ENCODE results near the gene RBL2. TPM values are rescaled to one million over a fixed set of nuclear protein-coding genes. Genes with fewer than 3 reads are reported as not detected.

RBL2 gene
- total and polyA plus RNA-seq, 2 of the 13 experiments (the other 11 are each of a cell fraction or from before 2014, with no cell fraction given), result 41.2 to 60.9 TPM

GRCh38 chr16:53503270-53503923 lies 69.1 kb downstream of the RBL2 start (continued):
- TF ChIP-seq SETDB1 (CRISPR knock-in tag; IDR thresholded peaks at IDR 0.05; ENCODE audit: borderline replicate concordance) (no peak), HDAC1 (CRISPR knock-in tag; IDR thresholded peaks at IDR 0.05) (peak; percentile 58; the same call in 1 of the 2 replicates), ZNF317 (CRISPR knock-in tag; IDR thresholded peaks at IDR 0.05) (0 out of 2 replicates have a peak, but pooled peaks have one; percentile 10), RBM39 (IDR thresholded peaks at IDR 0.05; ENCODE audit: low read depth, low read length, poor library complexity, severe bottlenecking) (peak; percentile 37), SNAPC4 (CRISPR knock-in tag; IDR thresholded peaks at IDR 0.05) (peak; percentile 74; the same call in 1 of the 2 replicates), ZNF431 (CRISPR knock-in tag; IDR thresholded peaks at IDR 0.05; ENCODE audit: borderline replicate concordance, low read depth) (peak; percentile 79; the same call in 1 of the 2 replicates), SMAD1 (CRISPR knock-in tag; IDR thresholded peaks at IDR 0.05; ENCODE audit: borderline replicate concordance, low read depth) (peak; percentile 66; the same call in 1 of the 2 replicates), MYPOP (CRISPR knock-in tag; IDR thresholded peaks at IDR 0.05) (peak; percentile 99), ZNF724P (CRISPR knock-in tag; IDR thresholded peaks at IDR 0.05; ENCODE audit: borderline replicate concordance) (no peak; the same call in none of the 2 replicates), HOXD1 (CRISPR knock-in tag; IDR thresholded peaks at IDR 0.05) (peak; percentile 93), MED8 (CRISPR knock-in tag; IDR thresholded peaks at IDR 0.05; ENCODE audit: insufficient replicate concordance) (no peak), POLR2A (IDR thresholded peaks at IDR 0.05; ENCODE audit: insufficient read depth in 1 of 2, low read depth in 2 of 2, low read length in 2 of 2) (peak; percentile 86 to 96), ZNF557 (CRISPR knock-in tag; IDR thresholded peaks at IDR 0.05) (0 out of 2 replicates have a peak, but pooled peaks have one; percentile 70), EZH2 (conservative IDR thresholded peaks at IDR 0.05; ENCODE audit: low read depth, low read length) (no peak), ZMAT3 (CRISPR knock-in tag; conservative IDR thresholded peaks at IDR 0.05) (peak; percentile 89; the same call in 1 of the 2 replicates), PATZ1 (CRISPR knock-in tag; IDR thresholded peaks at IDR 0.05) (peak; percentile 95), FOXK2 (IDR thresholded peaks at IDR 0.05) (0 out of 2 replicates have a peak, but pooled peaks have one; percentile 36), ZNF615 (CRISPR knock-in tag; IDR thresholded peaks at IDR 0.05; ENCODE audit: borderline replicate concordance) (no peak), HNF1B (CRISPR knock-in tag; IDR thresholded peaks at IDR 0.05) (peak; percentile 90), CEBPG (CRISPR knock-in tag; IDR thresholded peaks at IDR 0.05) (peak; percentile 95)

All from HepG2 (cell line).